ENCODE measurements around the gene LCN6.

GRCh38 chr9:136720898-136721338 is 27.4 kb downstream of the LCN6 start:
- TF ChIP-seq CTCF (IDR thresholded peaks at IDR 0.05) (no peak), EZH2 (IDR thresholded peaks at IDR 0.05; ENCODE audit: borderline replicate concordance, insufficient read depth, low read depth, low read length, poor library complexity, severe bottlenecking) (no peak)
